ENCODE measurements around the gene HEATR9. TPM values are rescaled to one million over a fixed set of nuclear protein-coding genes. Genes with fewer than 3 reads are reported as not detected.
A peak's percentile ranks its signal among the peaks of the same experiment; 100 is the strongest.

Gene HEATR9
- total RNA-seq, 1 donor from 2014 or later = not detected

- DNase-seq = no peak
- H3K27ac Mint-ChIP-seq (ENCODE audit: unreplicated experiment) = no peak overlapping the region
- no peak for TF ChIP-seq CTCF (IDR thresholded peaks at IDR 0.05; ENCODE audit: partially characterized antibody, unreplicated experiment)
- no peak overlapping the region for H3K4me3 Mint-ChIP-seq (ENCODE audit: unreplicated experiment)
- peaks cover 4% of the 10 kb centered on the region for H3K4me1 Mint-ChIP-seq (ENCODE audit: low read depth, unreplicated experiment)
- peaks cover 3% of the 10 kb centered on the region for H3K27me3 Mint-ChIP-seq (ENCODE audit: unreplicated experiment)
- no peaks in the 10 kb centered on the region for H3K9me3 Mint-ChIP-seq (ENCODE audit: unreplicated experiment)
- no peaks in the 10 kb centered on the region for H3K36me3 Mint-ChIP-seq (ENCODE audit: unreplicated experiment)
Observed at GRCh38 chr17:35889818-35890773, 21.4 kb upstream of the HEATR9 start.

DNA sequence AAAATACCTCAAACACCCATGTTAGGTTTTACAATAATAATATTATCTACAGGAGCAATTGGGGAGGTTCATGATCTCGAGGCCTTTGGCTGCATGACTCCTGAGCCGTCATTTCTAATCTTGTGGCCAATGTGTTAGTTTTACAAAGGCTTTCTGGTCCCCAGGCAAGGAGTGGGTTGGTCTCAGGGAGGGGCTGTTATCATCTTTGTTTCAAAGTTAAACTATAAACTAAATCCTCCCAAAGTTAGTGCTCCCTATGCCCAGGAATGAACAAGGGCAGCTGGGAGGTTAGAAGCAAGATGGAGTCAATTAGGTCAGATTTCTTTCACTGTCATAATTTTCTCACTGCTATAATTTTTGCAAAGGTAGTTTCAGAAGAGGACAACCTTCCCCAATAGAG lies 20.6 kb upstream of the HEATR9 start:
- H3K36me3 Mint-ChIP-seq (ENCODE audit: unreplicated experiment) = no peaks in the 10 kb centered on the region
- H3K27ac Mint-ChIP-seq (ENCODE audit: unreplicated experiment) = no peak overlapping the region
- peaks cover 4% of the 10 kb centered on the region for H3K4me1 Mint-ChIP-seq (ENCODE audit: low read depth, unreplicated experiment)
- peaks cover 3% of the 10 kb centered on the region for H3K27me3 Mint-ChIP-seq (ENCODE audit: unreplicated experiment)
- DNase-seq = no peak
- no peaks in the 10 kb centered on the region for H3K9me3 Mint-ChIP-seq (ENCODE audit: unreplicated experiment)
- no peak for TF ChIP-seq CTCF (IDR thresholded peaks at IDR 0.05; ENCODE audit: partially characterized antibody, unreplicated experiment)
- no peak overlapping the region for H3K4me3 Mint-ChIP-seq (ENCODE audit: unreplicated experiment)

DNA sequence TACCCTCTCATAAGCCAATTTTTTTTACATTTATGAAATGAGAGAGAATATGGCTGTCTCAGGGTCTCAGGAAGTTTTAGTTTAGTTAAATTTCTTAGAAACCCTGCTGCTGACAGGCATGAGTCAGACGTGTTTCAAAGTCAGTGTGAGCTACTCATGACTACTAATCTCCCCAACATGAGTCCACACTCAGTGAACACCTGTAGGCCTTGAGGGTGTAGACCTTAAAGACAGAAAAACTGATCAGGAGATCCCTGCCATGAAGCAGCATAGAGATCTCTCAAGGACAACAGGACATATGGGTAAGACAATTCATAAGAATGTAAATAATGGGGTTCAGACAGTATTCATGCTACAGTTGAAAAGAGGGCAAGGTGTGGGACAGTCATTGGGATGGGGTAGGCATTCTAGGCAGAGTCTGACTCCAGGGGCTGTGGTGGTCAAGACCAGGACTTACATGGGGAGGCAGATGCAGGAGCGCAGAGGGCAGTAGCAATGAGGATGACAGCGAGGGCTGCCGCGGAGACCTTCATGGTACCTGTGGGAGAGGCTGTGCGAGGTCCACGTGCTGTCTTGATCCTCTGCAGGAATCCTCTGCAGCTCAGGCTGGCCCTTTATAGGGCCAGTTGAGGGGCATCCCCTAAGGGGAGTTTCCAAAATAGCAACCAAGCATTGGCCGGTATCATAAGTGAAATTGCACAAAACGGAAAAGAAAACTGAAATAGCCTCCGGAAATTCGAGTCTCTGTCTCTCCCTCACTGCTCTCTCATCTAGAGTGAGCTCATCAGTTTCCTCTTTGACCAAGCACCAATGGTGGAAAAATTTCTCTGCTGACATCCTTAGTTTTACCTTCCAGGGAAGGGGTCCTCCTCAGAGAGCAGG lies 11.3 kb upstream of the HEATR9 start, which contains the start of gene CCL5:
Gene CCL5, minus strand, starts transcription at position 588 of the 882 bp plus-strand sequence.
- Mint-ChIP-seq H3K4me1 (ENCODE audit: low read depth, unreplicated experiment) (no peaks in the 10 kb centered on the region), H3K27me3 (ENCODE audit: unreplicated experiment) (no peaks in the 10 kb centered on the region), H3K4me3 (ENCODE audit: unreplicated experiment) (no peak within 1 kb of the TSS), H3K9me3 (ENCODE audit: unreplicated experiment) (peaks cover 2% of the 10 kb centered on the region), H3K36me3 (ENCODE audit: unreplicated experiment) (no peaks in the 10 kb centered on the region), H3K27ac (ENCODE audit: unreplicated experiment) (no peak within 1 kb of the TSS)
- TF ChIP-seq CTCF (IDR thresholded peaks at IDR 0.05; ENCODE audit: partially characterized antibody, unreplicated experiment) = no peak
- no peak for DNase-seq

DNA sequence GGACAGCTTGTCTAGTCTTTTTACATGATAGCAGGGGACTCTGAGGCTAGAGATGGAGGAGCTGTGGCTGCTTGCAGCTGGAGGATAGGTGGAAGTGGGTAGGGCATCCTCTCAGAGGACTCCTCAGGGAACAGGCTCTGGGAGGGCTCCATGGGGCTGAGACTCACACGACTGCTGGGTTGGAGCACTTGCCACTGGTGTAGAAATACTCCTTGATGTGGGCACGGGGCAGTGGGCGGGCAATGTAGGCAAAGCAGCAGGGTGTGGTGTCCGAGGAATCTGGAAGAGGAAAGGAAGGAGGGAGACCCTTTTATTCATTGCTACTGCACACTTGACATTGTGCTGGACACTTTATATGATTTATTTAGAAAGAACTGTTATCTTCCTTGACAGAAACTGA lies 9.7 kb upstream of the HEATR9 start:
- Mint-ChIP-seq H3K27ac (ENCODE audit: unreplicated experiment) (no peak overlapping the region), H3K4me3 (ENCODE audit: unreplicated experiment) (peak overlapping the region; percentile 30), H3K4me1 (ENCODE audit: low read depth, unreplicated experiment) (no peaks in the 10 kb centered on the region), H3K36me3 (ENCODE audit: unreplicated experiment) (no peaks in the 10 kb centered on the region), H3K9me3 (ENCODE audit: unreplicated experiment) (peaks cover 2% of the 10 kb centered on the region), H3K27me3 (ENCODE audit: unreplicated experiment) (no peaks in the 10 kb centered on the region)
- TF ChIP-seq CTCF (IDR thresholded peaks at IDR 0.05; ENCODE audit: partially characterized antibody, unreplicated experiment) = no peak
- DNase-seq = no peak

Measured in glutamatergic neuron (in vitro differentiated cells).